CD4-positive, alpha-beta T cell (primary cell): ENCODE results near the gene IL2RA. TPM values are rescaled to one million over a fixed set of nuclear protein-coding genes. Genes with fewer than 3 reads are reported as not detected.
A peak's percentile ranks its signal among the peaks of the same experiment; 100 is the strongest.

Source experiments
- ATAC-seq: fragments of 200-7000 bp; cut with Tn5 transposase; one replicate; pipeline ENCODE4 v1.10.0; 2022; ENCODE audit warnings: mild to moderate bottlenecking; ENCODE audit not compliant: poor library complexity
- CTCF ChIA-PET: fragments of 350-600 bp; sonication (Branson Sonifier 250); formaldehyde crosslinking; loops from one replicate; lab custom pipeline; 2021; ENCODE audit warnings: antibody characterized with exemption, inconsistent platforms; lab: Charles Lee
- POLR2A ChIA-PET: fragments of 350-600 bp; sonication (Branson Sonifier 250); formaldehyde crosslinking; loops from one replicate; lab custom pipeline; 2021; ENCODE audit warnings: antibody characterized with exemption, inconsistent platforms; lab: Charles Lee
- DNase-seq, 14 experiments: peaks; one replicate each; pipeline ENCODE4 v3.0.0-alpha.2; 2013 to 2020; ENCODE audit warnings: mixed read lengths in 2 of 14
- H3K27ac ChIP-seq, 2 donors: one replicate each; pipeline versions ENCODE4 v1.5.1 to v1.7.0; 2013; ENCODE audit warnings: low read length in 2 of 2, low read depth in 1 of 2, mild to moderate bottlenecking in 1 of 2
- H3K27me3 ChIP-seq, 2 experiments: 1 replicate in 1 of 2; 2 replicates in 1 of 2; pipeline versions ENCODE4 v1.6.1 to v1.7.0; 2013; ENCODE audit warnings: low read length in 2 of 2, control low read depth in 1 of 2, mild to moderate bottlenecking in 1 of 2, moderate library complexity in 1 of 2; ENCODE audit not compliant: insufficient read depth in 2 of 2, control insufficient read depth in 1 of 2
- H3K36me3 ChIP-seq: one replicate; pipeline ENCODE4 v1.6.1; 2013; ENCODE audit warnings: low read length, control low read depth; ENCODE audit not compliant: insufficient read depth
- H3K4me1 ChIP-seq: one replicate; pipeline ENCODE4 v1.6.1; 2013; ENCODE audit warnings: low read length, control low read depth; ENCODE audit not compliant: insufficient read depth
- H3K4me3 ChIP-seq: one replicate; pipeline ENCODE4 v1.5.1; 2013; ENCODE audit warnings: mild to moderate bottlenecking, low read length, moderate library complexity
- H3K9me3 ChIP-seq, 2 experiments: 1 replicate in 1 of 2; 2 replicates in 1 of 2; pipeline versions ENCODE4 v1.6.1 to v1.7.0; 2013; ENCODE audit warnings: low read length in 2 of 2, mild to moderate bottlenecking in 2 of 2, control low read depth in 1 of 2, moderate library complexity in 1 of 2; ENCODE audit not compliant: control insufficient read depth in 1 of 2, insufficient read depth in 1 of 2
- H3K27ac Mint-ChIP-seq: one replicate; pipeline ENCODE4 v1.8.0; 2020; ENCODE audit warnings: mixed read lengths
- H3K27me3 Mint-ChIP-seq: one replicate; pipeline ENCODE4 v1.8.0; 2021; ENCODE audit warnings: mixed read lengths
- H3K36me3 Mint-ChIP-seq: one replicate; pipeline ENCODE4 v1.8.0; 2021; ENCODE audit warnings: low read depth, mixed read lengths
- H3K4me1 Mint-ChIP-seq: one replicate; pipeline ENCODE4 v1.8.0; 2021; ENCODE audit warnings: low read depth, mixed read lengths
- H3K4me3 Mint-ChIP-seq: one replicate; pipeline ENCODE4 v1.8.0; 2020; ENCODE audit warnings: mild to moderate bottlenecking, mixed read lengths
- H3K9me3 Mint-ChIP-seq: one replicate; pipeline ENCODE4 v1.8.0; 2020; ENCODE audit warnings: mixed read lengths
- intact Hi-C, 2 experiments: fragments of 100-400 bp; cut with DNase I in 1 of 2; cut with micrococcal nuclease in 1 of 2; formaldehyde crosslinking; loops; one replicate each; pipeline versions ENCODE4 v1.15.1 to v1.9.0; 2023 to 2025; cut with DNase I, micrococcal nuclease
- total RNA-seq, 174 experiments: library from RNA in 2 of 174; stranded (reverse) in 2 of 174; gene quantifications; one replicate each; pipeline ENCODE4 v1.2.3 and lab custom pipeline; 2021 to 2026
- TF ChIP-seq, protein P1 (sequence below): fragments of 200-600 bp; IDR thresholded peaks from one replicate; pipeline ENCODE4 v1.8.0; 2022; ENCODE audit warnings: antibody characterized with exemption, mild to moderate bottlenecking

IL2RA gene
- total RNA-seq, 2 experiments from 2014 or later = 4.9 to 5.4 TPM

DNA sequence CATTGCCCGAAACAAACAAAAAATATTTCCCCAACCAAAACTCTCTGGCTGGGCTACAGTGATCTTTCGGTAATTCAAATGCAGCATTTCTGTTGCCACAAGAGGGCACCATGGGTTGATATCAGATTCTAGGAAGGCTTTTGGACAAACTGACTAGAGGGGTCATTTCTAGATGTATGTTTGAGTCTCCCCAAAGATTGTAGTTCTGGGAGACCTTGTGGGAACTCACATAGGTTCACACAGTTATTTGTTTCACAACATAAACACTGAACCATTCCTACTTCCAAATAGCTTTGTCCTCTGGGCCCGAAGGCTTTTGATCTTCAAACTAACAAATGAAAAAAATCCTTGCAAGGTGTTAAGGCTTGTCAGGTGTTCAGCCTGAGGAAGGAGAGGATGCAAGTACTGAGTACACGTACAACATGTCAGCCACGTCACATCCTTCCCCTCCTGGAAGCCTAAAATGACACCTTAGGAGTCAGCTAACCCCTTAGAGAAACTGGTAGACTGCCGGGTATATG lies 47.9 kb downstream of the IL2RA start:
- H3K27ac ChIP-seq = peak overlapping the region; percentile 68 to 89
- H3K4me3 ChIP-seq = no peak overlapping the region
- CTCF ChIA-PET = interaction anchor here (0.5 to 3.4 kb wide), 16 partner anchors 9 to 149 kb away, joined by 3 to 48 read pairs (median 4); partner anchors contain the start of gene IL15RA
- Mint-ChIP-seq H3K9me3 (no peaks in the 10 kb centered on the region), H3K27me3 (no peaks in the 10 kb centered on the region), H3K4me1 (peaks cover 12% of the 10 kb centered on the region), H3K4me3 (no peak overlapping the region), H3K36me3 (peaks cover 8% of the 10 kb centered on the region), H3K27ac (peak overlapping the region; percentile 90)
- H3K9me3 ChIP-seq = no peaks in the 10 kb centered on the region
- TF ChIP-seq, protein P1, sequence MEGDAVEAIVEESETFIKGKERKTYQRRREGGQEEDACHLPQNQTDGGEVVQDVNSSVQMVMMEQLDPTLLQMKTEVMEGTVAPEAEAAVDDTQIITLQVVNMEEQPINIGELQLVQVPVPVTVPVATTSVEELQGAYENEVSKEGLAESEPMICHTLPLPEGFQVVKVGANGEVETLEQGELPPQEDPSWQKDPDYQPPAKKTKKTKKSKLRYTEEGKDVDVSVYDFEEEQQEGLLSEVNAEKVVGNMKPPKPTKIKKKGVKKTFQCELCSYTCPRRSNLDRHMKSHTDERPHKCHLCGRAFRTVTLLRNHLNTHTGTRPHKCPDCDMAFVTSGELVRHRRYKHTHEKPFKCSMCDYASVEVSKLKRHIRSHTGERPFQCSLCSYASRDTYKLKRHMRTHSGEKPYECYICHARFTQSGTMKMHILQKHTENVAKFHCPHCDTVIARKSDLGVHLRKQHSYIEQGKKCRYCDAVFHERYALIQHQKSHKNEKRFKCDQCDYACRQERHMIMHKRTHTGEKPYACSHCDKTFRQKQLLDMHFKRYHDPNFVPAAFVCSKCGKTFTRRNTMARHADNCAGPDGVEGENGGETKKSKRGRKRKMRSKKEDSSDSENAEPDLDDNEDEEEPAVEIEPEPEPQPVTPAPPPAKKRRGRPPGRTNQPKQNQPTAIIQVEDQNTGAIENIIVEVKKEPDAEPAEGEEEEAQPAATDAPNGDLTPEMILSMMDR = peak; percentile 89
- DNase-seq = peak; percentile 32 to 92 (median 60)
- H3K4me1 ChIP-seq = peaks cover 17% of the 10 kb centered on the region
- no peaks in the 10 kb centered on the region for H3K27me3 ChIP-seq
- ATAC-seq = peak; percentile 100
- POLR2A ChIA-PET = interaction anchor here (0.6 to 2.5 kb wide), 15 partner anchors 24 to 672 kb away, joined by 3 to 34 read pairs (median 4); no protein-coding TSS in a partner anchor
- H3K36me3 ChIP-seq = peaks cover 37% of the 10 kb centered on the region
- intact Hi-C loops = loop anchor here (1.0 to 2.0 kb wide), 8 partner anchors 34 to 392 kb away; partner anchors contain the start of gene IL2RA (in 1 of the 2)

DNA sequence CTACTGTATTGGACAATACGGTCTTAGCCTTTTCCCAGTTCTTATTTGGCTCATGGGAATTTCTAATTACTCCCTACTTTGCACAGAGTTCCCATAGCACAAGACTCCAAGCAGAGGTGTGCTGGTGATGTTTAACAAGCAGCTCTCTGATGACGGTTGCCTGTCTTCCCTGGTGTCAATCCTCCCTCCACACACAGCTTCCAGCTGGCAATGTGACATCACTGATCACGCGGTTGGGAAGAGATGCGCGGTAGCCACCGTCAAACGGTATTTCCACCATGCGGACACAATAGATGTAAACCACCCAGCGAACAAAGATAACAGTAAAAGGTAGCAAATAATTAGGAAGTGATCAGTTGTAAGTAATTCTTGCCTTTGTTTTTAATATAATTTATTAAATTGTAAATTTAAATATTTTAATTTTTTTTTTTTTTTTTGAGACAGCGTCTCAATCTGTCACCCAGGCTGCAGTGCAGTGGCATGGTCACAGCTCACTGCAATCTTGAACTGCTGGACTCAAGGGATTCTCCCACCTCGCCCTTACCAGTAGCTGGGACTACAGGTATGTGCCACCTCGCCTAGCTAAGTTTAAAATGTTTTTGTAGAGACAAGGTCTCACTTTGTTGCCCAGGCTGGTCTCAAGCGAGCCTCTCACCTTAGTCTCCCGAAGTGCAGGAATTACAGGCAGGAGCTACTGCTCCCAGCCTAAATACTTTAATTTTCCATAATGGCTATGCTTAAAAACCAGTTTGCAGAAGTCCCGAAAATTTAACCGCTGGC lies 48.6 kb downstream of the IL2RA start:
- Histone ChIP-seq H3K4me1 (peaks cover 17% of the 10 kb centered on the region), H3K4me3 (no peak overlapping the region), H3K9me3 (no peaks in the 10 kb centered on the region), H3K27ac (peak overlapping the region; percentile 68 to 89), H3K27me3 (no peaks in the 10 kb centered on the region), H3K36me3 (peaks cover 31% of the 10 kb centered on the region)
- Mint-ChIP-seq H3K36me3 (peaks cover 3% of the 10 kb centered on the region), H3K27me3 (no peaks in the 10 kb centered on the region), H3K4me3 (no peak overlapping the region), H3K4me1 (peaks cover 12% of the 10 kb centered on the region), H3K9me3 (no peaks in the 10 kb centered on the region), H3K27ac (peak overlapping the region; percentile 90)
- no peak for DNase-seq
- ATAC-seq = no peak
- TF ChIP-seq, protein P1 = no peak
- CTCF ChIA-PET = interaction anchor here (1.2 to 3.4 kb wide), 10 partner anchors 9 to 73 kb away, joined by 3 to 48 read pairs (median 6); partner anchors contain the start of gene IL15RA
- POLR2A ChIA-PET = interaction anchor here (0.6 to 2.5 kb wide), 12 partner anchors 25 to 397 kb away, joined by 3 to 34 read pairs (median 6); no protein-coding TSS in a partner anchor
- intact Hi-C loops = loop anchor here (1.0 to 2.0 kb wide), 8 partner anchors 35 to 393 kb away; partner anchors contain the start of gene IL2RA (in 1 of the 2)

DNA sequence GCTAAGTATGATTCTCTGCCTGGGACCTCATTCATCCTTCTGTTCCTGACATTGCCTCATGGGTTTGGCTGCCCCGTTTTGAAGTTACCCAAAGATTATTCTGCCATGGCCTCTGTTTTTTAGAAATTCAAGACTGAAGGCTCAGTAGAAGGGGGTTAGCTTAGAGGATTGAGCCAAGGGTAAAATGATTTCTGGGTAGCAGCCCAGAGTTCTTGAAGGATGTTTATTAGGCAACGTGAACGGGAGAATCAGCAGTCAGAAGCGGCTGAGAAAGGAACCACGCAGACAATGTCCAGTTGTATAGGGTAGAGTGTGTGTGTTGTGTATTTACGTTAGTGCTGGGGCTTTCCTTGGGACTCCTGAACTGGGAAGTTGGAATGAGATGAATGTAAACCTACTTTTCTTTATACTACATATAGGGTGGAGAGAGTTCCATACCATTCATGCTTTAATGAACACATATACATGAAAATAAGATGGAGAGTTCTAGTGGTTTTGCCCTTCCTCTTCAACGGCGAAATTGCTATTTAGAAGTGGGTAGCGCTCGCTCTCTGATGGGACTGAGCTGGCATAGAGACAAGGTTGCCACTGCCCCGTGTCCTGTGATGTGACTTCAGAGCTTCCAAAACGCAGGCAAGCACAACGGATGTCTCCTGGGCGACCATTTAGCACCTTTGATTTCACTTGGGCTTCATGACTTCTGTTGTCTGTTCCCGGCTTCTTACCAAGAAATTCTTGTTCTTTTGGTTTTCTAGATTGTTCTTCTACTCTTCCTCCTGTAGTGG lies 49.9 kb downstream of the IL2RA start:
- H3K36me3 ChIP-seq = peaks cover 20% of the 10 kb centered on the region
- POLR2A ChIA-PET = interaction anchor here (2.5 kb wide), 1 partner anchor 74 kb away, joined by 17 read pairs; no protein-coding TSS in a partner anchor
- intact Hi-C loops = no loop called here

More for the DNA sequence above, 49.9 kb downstream of the IL2RA start:
- CTCF ChIA-PET = interaction anchor here (3.4 kb wide), 1 partner anchor 75 kb away, joined by 48 read pairs; no protein-coding TSS in a partner anchor
- no peak overlapping the region for H3K27ac ChIP-seq
- Mint-ChIP-seq H3K27me3 (no peaks in the 10 kb centered on the region), H3K27ac (peak overlapping the region; percentile 6), H3K4me1 (peaks cover 12% of the 10 kb centered on the region), H3K4me3 (no peak overlapping the region), H3K36me3 (peaks cover 3% of the 10 kb centered on the region), H3K9me3 (no peaks in the 10 kb centered on the region)
- ATAC-seq (no peak), DNase-seq (no peak)
- no peak overlapping the region for H3K4me3 ChIP-seq
- no peaks in the 10 kb centered on the region for H3K27me3 ChIP-seq
- peaks cover 17% of the 10 kb centered on the region for H3K4me1 ChIP-seq
- no peaks in the 10 kb centered on the region for H3K9me3 ChIP-seq
- TF ChIP-seq, protein P1 = no peak
